Activated CD4-positive, alpha-beta T cell treated with anti-CD3 and anti-CD28 coated beads for 36 hours (primary cell): ENCODE results near the gene KLHL35. TPM values are rescaled to one million over a fixed set of nuclear protein-coding genes. Genes with fewer than 3 reads are reported as not detected.

Experiments
- ATAC-seq: fragments of 200-7000 bp; cut with Tn5 transposase; one replicate; pipeline ENCODE4 v1.10.0; 2021; ENCODE audit warnings: mild to moderate bottlenecking, moderate library complexity
- CTCF ChIA-PET: fragments of 350-600 bp; sonication (Branson Sonifier 250); formaldehyde crosslinking; loops from one replicate; lab custom pipeline; 2021; ENCODE audit warnings: antibody characterized with exemption; lab: Charles Lee
- POLR2A ChIA-PET: fragments of 350-600 bp; sonication (Branson Sonifier 250); formaldehyde crosslinking; loops from one replicate; lab custom pipeline; 2021; ENCODE audit warnings: antibody characterized with exemption, inconsistent platforms; lab: Charles Lee
- DNase-seq: peaks from one replicate; pipeline ENCODE4 v3.0.0-alpha.2; 2020
- H3K27ac Mint-ChIP-seq: one replicate; pipeline ENCODE4 v1.8.0; 2021; ENCODE audit warnings: mixed read lengths
- H3K27me3 Mint-ChIP-seq: one replicate; pipeline ENCODE4 v1.8.0; 2021; ENCODE audit warnings: mixed read lengths
- H3K36me3 Mint-ChIP-seq: one replicate; pipeline ENCODE4 v1.8.0; 2021; ENCODE audit warnings: low read depth, mixed read lengths
- H3K4me1 Mint-ChIP-seq: one replicate; pipeline ENCODE4 v1.8.0; 2021; ENCODE audit warnings: mixed read lengths
- H3K4me3 Mint-ChIP-seq: one replicate; pipeline ENCODE4 v1.8.0; 2021; ENCODE audit warnings: mild to moderate bottlenecking, moderate library complexity, mixed read lengths
- H3K9me3 Mint-ChIP-seq: one replicate; pipeline ENCODE4 v1.8.0; 2021; ENCODE audit warnings: low read depth, mixed read lengths
- intact Hi-C, 2 experiments: fragments of 100-400 bp; cut with DNase I in 1 of 2; cut with micrococcal nuclease in 1 of 2; formaldehyde crosslinking; loops; one replicate each; pipeline versions ENCODE4 v1.14.2 to v1.15.1; 2022 to 2024; cut with DNase I, micrococcal nuclease
- total RNA-seq, 2 experiments: library from RNA; stranded (reverse); gene quantifications; one replicate each; pipeline ENCODE4 v1.2.3, GENCODE V29; 2021

The KLHL35 gene
- total RNA-seq, 2 experiments from 2014 or later, result 0.62 to 0.65 TPM

GRCh38 chr11:75450826-75451821 is 18.1 kb upstream of the KLHL35 start:
- intact Hi-C loops, result loop anchor here in 1 of 2 experiments (1.0 kb wide), 1 partner anchor 63 kb away; no protein-coding TSS in a partner anchor
- no peak overlapping the region for H3K27ac Mint-ChIP-seq
- H3K9me3 Mint-ChIP-seq, result no peaks in the 10 kb centered on the region
- no peaks in the 10 kb centered on the region for H3K4me1 Mint-ChIP-seq
- DNase-seq (peak; percentile 71), ATAC-seq (peak; percentile 65)
- H3K36me3 Mint-ChIP-seq, result no peaks in the 10 kb centered on the region
- ChIA-PET POLR2A (no interaction called here), CTCF (interaction anchor here (0.6 to 2.4 kb wide), 13 partner anchors 9 to 176 kb away, joined by 3 to 9 read pairs (median 5); no protein-coding TSS in a partner anchor)
- no peak overlapping the region for H3K4me3 Mint-ChIP-seq
- no peaks in the 10 kb centered on the region for H3K27me3 Mint-ChIP-seq

GRCh38 chr11:75450236-75450635 is 17.2 kb upstream of the KLHL35 start:
- DNase-seq (no peak), ATAC-seq (no peak)
- ChIA-PET CTCF (interaction anchor here (1.9 to 2.4 kb wide), 3 partner anchors 42 to 82 kb away, joined by 6 to 9 read pairs (median 8); no protein-coding TSS in a partner anchor), POLR2A (no interaction called here)
- H3K27me3 Mint-ChIP-seq, result no peaks in the 10 kb centered on the region
- intact Hi-C loops, result no loop called here
- H3K36me3 Mint-ChIP-seq, result no peaks in the 10 kb centered on the region
- no peaks in the 10 kb centered on the region for H3K9me3 Mint-ChIP-seq
- no peak overlapping the region for H3K27ac Mint-ChIP-seq
- no peaks in the 10 kb centered on the region for H3K4me1 Mint-ChIP-seq
- no peak overlapping the region for H3K4me3 Mint-ChIP-seq

GRCh38 chr11:75449776-75450175 is 16.8 kb upstream of the KLHL35 start:
- H3K9me3 Mint-ChIP-seq, result no peaks in the 10 kb centered on the region
- no peaks in the 10 kb centered on the region for H3K36me3 Mint-ChIP-seq
- intact Hi-C loops, result no loop called here
- no peak overlapping the region for H3K27ac Mint-ChIP-seq
- DNase-seq (no peak), ATAC-seq (no peak)
- POLR2A ChIA-PET, result no interaction called here
- H3K27me3 Mint-ChIP-seq, result no peaks in the 10 kb centered on the region
- H3K4me1 Mint-ChIP-seq, result no peaks in the 10 kb centered on the region
- CTCF ChIA-PET, result no interaction called here
- H3K4me3 Mint-ChIP-seq, result no peak overlapping the region

GRCh38 chr11:75449271-75449670 is 16.3 kb upstream of the KLHL35 start:
- no peaks in the 10 kb centered on the region for H3K4me1 Mint-ChIP-seq
- no peaks in the 10 kb centered on the region for H3K27me3 Mint-ChIP-seq
- H3K9me3 Mint-ChIP-seq, result no peaks in the 10 kb centered on the region
- H3K27ac Mint-ChIP-seq, result no peak overlapping the region
- POLR2A ChIA-PET, result no interaction called here
- CTCF ChIA-PET, result no interaction called here
- H3K4me3 Mint-ChIP-seq, result no peak overlapping the region
- no peak for ATAC-seq
- DNase-seq, result no peak
- H3K36me3 Mint-ChIP-seq, result no peaks in the 10 kb centered on the region
- intact Hi-C loops, result no loop called here

- POLR2A ChIA-PET, result no interaction called here
- H3K4me3 Mint-ChIP-seq, result no peak overlapping the region
- intact Hi-C loops, result no loop called here
- CTCF ChIA-PET, result interaction anchor here (5.9 kb wide), 1 partner anchor 83 kb away, joined by 129 read pairs; the partner anchor contains the start of gene GDPD5
- H3K27ac Mint-ChIP-seq, result no peak overlapping the region
- H3K4me1 Mint-ChIP-seq, result no peaks in the 10 kb centered on the region
- H3K9me3 Mint-ChIP-seq, result no peaks in the 10 kb centered on the region
- ATAC-seq (no peak), DNase-seq (no peak)
- no peaks in the 10 kb centered on the region for H3K36me3 Mint-ChIP-seq
- H3K27me3 Mint-ChIP-seq, result no peaks in the 10 kb centered on the region
Observed at GRCh38 chr11:75447415-75447814, 14.4 kb upstream of the KLHL35 start.

GRCh38 chr11:75445315-75445953 is 12.4 kb upstream of the KLHL35 start:
- Mint-ChIP-seq H3K36me3 (no peaks in the 10 kb centered on the region), H3K9me3 (no peaks in the 10 kb centered on the region)
- POLR2A ChIA-PET, result interaction anchor here (0.6 kb wide), 1 partner anchor 30 kb away, joined by 3 read pairs; no protein-coding TSS in a partner anchor

GRCh38 chr11:75443043-75443442 is 10.0 kb upstream of the KLHL35 start:
- no peak overlapping the region for H3K27ac Mint-ChIP-seq
- intact Hi-C loops, result no loop called here
- H3K9me3 Mint-ChIP-seq, result no peaks in the 10 kb centered on the region
- H3K27me3 Mint-ChIP-seq, result no peaks in the 10 kb centered on the region
- no peaks in the 10 kb centered on the region for H3K36me3 Mint-ChIP-seq
- ChIA-PET POLR2A (no interaction called here), CTCF (interaction anchor here (0.6 to 5.9 kb wide), 4 partner anchors 27 to 1113 kb away, joined by 3 to 129 read pairs (median 5); partner anchors contain the start of gene GDPD5)
- H3K4me3 Mint-ChIP-seq, result no peak overlapping the region
- H3K4me1 Mint-ChIP-seq, result no peaks in the 10 kb centered on the region
- DNase-seq (no peak), ATAC-seq (no peak)

More at GRCh38 chr11:75445315-75445953, 12.4 kb upstream of the KLHL35 start:
- Mint-ChIP-seq H3K27me3 (no peaks in the 10 kb centered on the region), H3K4me3 (no peak overlapping the region), H3K4me1 (no peaks in the 10 kb centered on the region), H3K27ac (no peak overlapping the region)
- peak; percentile 87 for ATAC-seq
- CTCF ChIA-PET, result interaction anchor here (0.6 to 5.9 kb wide), 22 partner anchors 9 to 1678 kb away, joined by 3 to 129 read pairs (median 5); partner anchors contain the start of gene GDPD5
- intact Hi-C loops, result loop anchor here (1.0 kb wide), 2 partner anchors 57 to 87 kb away; no protein-coding TSS in a partner anchor
- peak; percentile 84 for DNase-seq

GRCh38 chr11:75442161-75442885 is 9.3 kb upstream of the KLHL35 start:
- ChIA-PET CTCF (interaction anchor here (2.0 to 5.9 kb wide), 2 partner anchors 28 to 88 kb away, joined by 6 to 129 read pairs; partner anchors contain the start of gene GDPD5), POLR2A (no interaction called here)
- Mint-ChIP-seq H3K4me3 (no peak overlapping the region), H3K27me3 (no peaks in the 10 kb centered on the region), H3K36me3 (no peaks in the 10 kb centered on the region), H3K27ac (no peak overlapping the region), H3K4me1 (no peaks in the 10 kb centered on the region), H3K9me3 (no peaks in the 10 kb centered on the region)
- DNase-seq, result no peak
- no peak for ATAC-seq
- intact Hi-C loops, result no loop called here

GRCh38 chr11:75441804-75442132 is 8.8 kb upstream of the KLHL35 start:
- ATAC-seq (no peak), DNase-seq (no peak)
- intact Hi-C loops, result no loop called here
- no peaks in the 10 kb centered on the region for H3K27me3 Mint-ChIP-seq
- H3K27ac Mint-ChIP-seq, result no peak overlapping the region
- no peak overlapping the region for H3K4me3 Mint-ChIP-seq
- ChIA-PET CTCF (interaction anchor here (5.9 kb wide), 1 partner anchor 88 kb away, joined by 129 read pairs; the partner anchor contains the start of gene GDPD5), POLR2A (no interaction called here)
- H3K4me1 Mint-ChIP-seq, result no peaks in the 10 kb centered on the region
- H3K36me3 Mint-ChIP-seq, result no peaks in the 10 kb centered on the region
- H3K9me3 Mint-ChIP-seq, result no peaks in the 10 kb centered on the region

GRCh38 chr11:75440960-75441803 is 8.2 kb upstream of the KLHL35 start:
- H3K9me3 Mint-ChIP-seq, result no peaks in the 10 kb centered on the region
- CTCF ChIA-PET, result interaction anchor here (1.1 to 5.9 kb wide), 2 partner anchors 57 to 89 kb away, joined by 3 to 129 read pairs; partner anchors contain the start of gene GDPD5
- no peak for ATAC-seq
- H3K4me1 Mint-ChIP-seq, result no peaks in the 10 kb centered on the region
- no peaks in the 10 kb centered on the region for H3K27me3 Mint-ChIP-seq
- H3K27ac Mint-ChIP-seq, result no peak overlapping the region
- intact Hi-C loops, result no loop called here
- H3K4me3 Mint-ChIP-seq, result no peak overlapping the region
- DNase-seq, result no peak
- H3K36me3 Mint-ChIP-seq, result no peaks in the 10 kb centered on the region
- POLR2A ChIA-PET, result interaction anchor here (0.6 kb wide), 1 partner anchor 88 kb away, joined by 3 read pairs; no protein-coding TSS in a partner anchor
